Retinal pigment epithelial cell (primary cell): ENCODE measurements around the gene PCDH19.

Experiments used
- DNase-seq: peaks from one replicate; pipeline ENCODE4 v3.0.0-alpha.2; 2010; ENCODE audit warnings: low read depth
- H3K4me3 ChIP-seq: 2 replicates; pipeline ENCODE4 v1.5.1; 2011; ENCODE audit warnings: mild to moderate bottlenecking, low read length, control low read depth, moderate library complexity
- CTCF ChIP-seq: conservative IDR thresholded peaks from 2 replicates; pipeline ENCODE4 v1.5.1; 2011; ENCODE audit warnings: low read depth, low read length, control low read depth, inconsistent platforms

Gene PCDH19

DNA sequence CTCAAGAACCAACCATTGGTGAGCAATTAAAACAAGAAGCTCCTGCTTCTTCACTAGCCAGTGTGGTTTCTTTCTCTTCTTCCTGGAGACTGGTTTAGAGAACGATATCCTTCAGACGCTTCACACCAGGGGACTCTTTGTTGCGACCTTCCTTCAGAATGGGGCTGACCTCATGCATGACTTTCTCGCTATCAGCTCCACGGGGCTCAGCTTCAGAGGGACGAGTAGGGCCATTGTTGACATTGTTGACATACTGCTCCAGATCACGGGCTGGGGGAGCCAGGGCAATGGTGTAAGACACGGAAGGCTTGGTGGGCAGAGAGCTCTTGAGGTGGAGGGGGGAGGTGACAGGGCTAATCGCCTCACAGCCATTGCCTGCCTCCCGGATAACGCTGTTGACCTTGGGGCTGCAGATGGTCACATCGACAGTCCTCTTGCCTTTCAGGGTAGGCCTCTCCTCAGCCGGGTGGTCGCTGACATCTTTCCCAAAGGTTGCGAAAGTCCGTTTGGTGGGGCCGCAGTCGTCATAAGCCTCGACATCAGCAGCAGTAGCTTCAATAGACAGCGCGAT is 113.8 kb downstream of the PCDH19 start:
- no peak for TF ChIP-seq CTCF
- H3K4me3 ChIP-seq = no peak overlapping the region
- DNase-seq = no peak

DNA sequence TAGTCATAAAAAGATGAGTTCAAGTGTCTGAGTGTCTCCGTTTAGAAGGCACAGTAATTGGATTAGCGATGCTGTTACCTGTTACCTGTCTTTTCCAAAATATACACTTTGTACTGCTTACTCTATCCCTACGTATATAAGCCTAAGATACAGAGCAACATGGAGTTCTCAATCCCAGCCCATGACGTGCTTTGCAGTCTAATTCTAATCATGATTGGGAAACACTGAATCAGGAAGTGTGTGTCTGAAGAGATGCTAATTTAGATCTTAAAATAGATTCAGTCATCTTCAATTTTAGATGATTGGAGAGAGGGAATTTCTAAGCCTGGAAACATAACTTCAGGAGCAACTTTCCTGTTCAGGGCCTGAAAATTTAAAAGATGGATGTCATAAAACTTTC is 115.1 kb downstream of the PCDH19 start:
- DNase-seq = no peak
- no peak for TF ChIP-seq CTCF
- H3K4me3 ChIP-seq = no peak overlapping the region

- no peak for DNase-seq
- no peak for TF ChIP-seq CTCF
- H3K4me3 ChIP-seq = no peak overlapping the region
These were observed 121.0 kb downstream of the PCDH19 start for GRCh38 chrX:100289066-100289558.

- TF ChIP-seq CTCF = no peak
- DNase-seq = no peak
- H3K4me3 ChIP-seq = no peak overlapping the region
These were observed 132.8 kb downstream of the PCDH19 start for GRCh38 chrX:100277231-100277630.

- H3K4me3 ChIP-seq = no peak overlapping the region
- no peak for TF ChIP-seq CTCF
- DNase-seq = no peak
These were observed 135.2 kb downstream of the PCDH19 start for GRCh38 chrX:100274916-100275315.

GRCh38 chrX:100265179-100265578 is 144.9 kb downstream of the PCDH19 start:
- no peak overlapping the region for H3K4me3 ChIP-seq
- DNase-seq = no peak
- TF ChIP-seq CTCF = no peak

GRCh38 chrX:100264200-100264599 is 145.9 kb downstream of the PCDH19 start:
- TF ChIP-seq CTCF = no peak
- H3K4me3 ChIP-seq = no peak overlapping the region
- no peak for DNase-seq
